Loucy (cell line): ENCODE data around the gene PLEKHA6.

Experiments
- H2AFZ ChIP-seq: fragments of 200-600 bp; sonication (generic); 2 replicates; pipeline ENCODE4 v1.6.0; 2016; ENCODE audit warnings: antibody characterized with exemption, mild to moderate bottlenecking, low read length, moderate library complexity
- H3F3A ChIP-seq: fragments of 200-600 bp; 2 replicates; pipeline ENCODE4 v1.6.0; 2016; ENCODE audit warnings: antibody characterized with exemption, low read depth, mild to moderate bottlenecking
- H3K27me3 ChIP-seq: fragments of 200-600 bp; sonication (generic); 2 replicates; pipeline ENCODE4 v1.6.1; 2014; ENCODE audit warnings: low read length, mild to moderate bottlenecking; ENCODE audit not compliant: insufficient read depth, poor library complexity, severe bottlenecking
- H3K36me3 ChIP-seq: fragments of 200-600 bp; sonication (generic); 2 replicates; pipeline ENCODE4 v1.6.1; 2016; ENCODE audit warnings: low read length; ENCODE audit not compliant: insufficient read depth
- H3K4me1 ChIP-seq: fragments of 200-600 bp; sonication (generic); 2 replicates; pipeline ENCODE4 v1.5.1; 2014; ENCODE audit warnings: low read length, mild to moderate bottlenecking; ENCODE audit not compliant: insufficient read depth, poor library complexity, severe bottlenecking
- H3K4me2 ChIP-seq: fragments of 200-600 bp; sonication (generic); 2 replicates; pipeline ENCODE4 v1.6.0; 2014; ENCODE audit warnings: antibody characterized with exemption, low read length, low read depth, mild to moderate bottlenecking; ENCODE audit not compliant: poor library complexity, severe bottlenecking
- H3K4me3 ChIP-seq: fragments of 200-600 bp; sonication (generic); 2 replicates; pipeline ENCODE4 v1.5.1; 2014; ENCODE audit warnings: low read length, mild to moderate bottlenecking, mixed read lengths; ENCODE audit not compliant: poor library complexity, severe bottlenecking
- H3K79me2 ChIP-seq: fragments of 200-600 bp; sonication (generic); 2 replicates; pipeline ENCODE4 v1.6.1; 2014; ENCODE audit warnings: low read length; ENCODE audit not compliant: insufficient read depth
- H3K9ac ChIP-seq: fragments of 200-600 bp; sonication (generic); 2 replicates; pipeline ENCODE4 v1.6.0; 2014; ENCODE audit warnings: mild to moderate bottlenecking, low read depth, low read length, moderate library complexity; ENCODE audit not compliant: poor library complexity, severe bottlenecking
- H3K9me2 ChIP-seq: fragments of 200-600 bp; sonication (generic); replicated peaks from 2 replicates; pipeline ENCODE4 v1.6.1; 2016; ENCODE audit warnings: low read depth, low read length, mixed read lengths
- H3K9me3 ChIP-seq: fragments of 200-600 bp; sonication (generic); 2 replicates; pipeline ENCODE4 v1.6.1; 2014; ENCODE audit warnings: mild to moderate bottlenecking, antibody characterized with exemption, low read length, low read depth; ENCODE audit not compliant: insufficient read depth
- H4K20me1 ChIP-seq: fragments of 200-600 bp; sonication (generic); 2 replicates; pipeline ENCODE4 v1.6.0; 2014; ENCODE audit warnings: antibody characterized with exemption, low read length, mild to moderate bottlenecking; ENCODE audit not compliant: insufficient read depth, poor library complexity, severe bottlenecking
- CTCF ChIP-seq: fragments of 200-600 bp; sonication (generic); conservative IDR thresholded peaks from 2 replicates; pipeline ENCODE4 v1.5.1; 2014; ENCODE audit warnings: mild to moderate bottlenecking, antibody characterized with exemption, low read length
- EZH2phosphoT487 ChIP-seq: fragments of 200-600 bp; IDR thresholded peaks from 2 replicates; pipeline ENCODE4 v1.6.1; 2018; ENCODE audit warnings: antibody characterized with exemption, mild to moderate bottlenecking, moderate library complexity, borderline replicate concordance

The PLEKHA6 gene

DNA sequence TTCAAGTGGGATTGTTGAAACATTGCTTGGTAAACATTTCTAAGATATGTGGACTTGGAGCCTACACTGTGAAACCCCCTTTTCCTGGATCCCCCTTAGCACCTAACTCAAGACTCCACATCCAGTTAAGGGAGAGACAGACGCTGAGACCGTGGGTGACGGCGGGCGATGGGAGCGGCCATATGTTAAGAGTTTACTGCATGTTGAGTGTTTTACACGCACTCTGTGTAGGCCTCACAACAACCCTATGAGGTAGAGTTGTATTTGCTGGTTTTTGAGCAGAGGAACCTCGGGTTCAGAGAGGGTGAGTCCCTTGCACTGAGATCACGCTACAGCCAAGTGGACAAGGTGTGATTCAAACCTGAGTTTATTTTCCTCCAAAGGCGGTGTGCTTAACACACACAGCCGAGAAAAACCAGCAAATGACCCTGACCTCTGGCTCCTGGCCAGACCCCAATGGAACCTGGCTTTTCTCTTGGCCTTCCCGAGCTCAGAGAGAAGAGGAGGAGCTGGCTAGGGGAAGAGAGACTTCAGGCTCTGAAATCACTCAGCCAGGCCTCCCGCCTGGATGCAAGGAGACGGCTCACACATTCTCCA, 99.0 kb downstream of the PLEKHA6 start:
- no peaks in the 10 kb centered on the region for H3F3A ChIP-seq
- no peak overlapping the region for H3K9ac ChIP-seq
- no peak overlapping the region for H2AFZ ChIP-seq
- no peak for TF ChIP-seq CTCF
- no peak for TF ChIP-seq EZH2phosphoT487
- H3K9me3 ChIP-seq: no peaks in the 10 kb centered on the region
- H3K36me3 ChIP-seq: no peaks in the 10 kb centered on the region
- H3K79me2 ChIP-seq: no peaks in the 10 kb centered on the region
- no peak overlapping the region for H3K4me3 ChIP-seq
- no peak overlapping the region for H3K4me2 ChIP-seq
- no peaks in the 10 kb centered on the region for H3K27me3 ChIP-seq
- H3K9me2 ChIP-seq: no peaks in the 10 kb centered on the region
- peaks cover 4% of the 10 kb centered on the region for H3K4me1 ChIP-seq
- H4K20me1 ChIP-seq: no peaks in the 10 kb centered on the region

GRCh38 chr1:204259782-204260181, 99.9 kb downstream of the PLEKHA6 start:
- no peak overlapping the region for H3K9ac ChIP-seq
- H2AFZ ChIP-seq: no peak overlapping the region
- H3K9me2 ChIP-seq: no peaks in the 10 kb centered on the region
- H3K79me2 ChIP-seq: no peaks in the 10 kb centered on the region
- no peak overlapping the region for H3K4me3 ChIP-seq
- no peaks in the 10 kb centered on the region for H3K36me3 ChIP-seq
- TF ChIP-seq CTCF (no peak), EZH2phosphoT487 (no peak)
- no peaks in the 10 kb centered on the region for H4K20me1 ChIP-seq
- no peaks in the 10 kb centered on the region for H3K27me3 ChIP-seq
- no peaks in the 10 kb centered on the region for H3K9me3 ChIP-seq
- H3K4me2 ChIP-seq: no peak overlapping the region
- H3K4me1 ChIP-seq: peaks cover 4% of the 10 kb centered on the region
- no peaks in the 10 kb centered on the region for H3F3A ChIP-seq

DNA sequence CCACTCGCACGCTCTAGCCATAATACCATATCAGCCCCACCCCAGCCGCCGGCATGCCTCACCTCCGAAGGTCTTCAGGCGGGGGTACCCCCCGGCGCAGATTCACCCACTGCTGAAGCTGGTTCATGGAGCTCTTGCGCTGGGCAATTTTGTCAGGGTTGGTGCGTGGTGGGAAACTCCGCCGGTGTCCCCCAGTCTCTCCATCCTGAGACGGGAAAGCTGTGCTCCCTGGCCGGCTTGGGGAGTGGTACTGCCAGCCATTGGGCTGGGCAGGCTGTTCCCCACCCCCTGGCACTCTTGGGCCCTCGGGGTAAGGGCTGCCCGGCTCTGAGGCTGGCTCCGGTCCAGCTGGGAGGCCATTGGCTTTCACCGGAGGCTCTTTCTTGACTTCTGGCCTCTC, 100.5 kb downstream of the PLEKHA6 start:
- no peaks in the 10 kb centered on the region for H3K27me3 ChIP-seq
- H3K4me1 ChIP-seq: peaks cover 4% of the 10 kb centered on the region
- no peaks in the 10 kb centered on the region for H3K36me3 ChIP-seq
- no peak overlapping the region for H3K4me3 ChIP-seq
- H4K20me1 ChIP-seq: no peaks in the 10 kb centered on the region
- no peaks in the 10 kb centered on the region for H3K9me3 ChIP-seq
- no peak overlapping the region for H3K4me2 ChIP-seq
- TF ChIP-seq EZH2phosphoT487: no peak
- TF ChIP-seq CTCF: no peak
- no peak overlapping the region for H2AFZ ChIP-seq
- H3F3A ChIP-seq: no peaks in the 10 kb centered on the region
- no peaks in the 10 kb centered on the region for H3K9me2 ChIP-seq
- H3K79me2 ChIP-seq: no peaks in the 10 kb centered on the region
- H3K9ac ChIP-seq: no peak overlapping the region
